Measurements from ENCODE around the gene TMCO2. TPM values are rescaled to one million over a fixed set of nuclear protein-coding genes. Genes with fewer than 3 reads are reported as not detected.

Gene TMCO2
- total RNA-seq, 2 experiments from 2014 or later, result not detected

DNA sequence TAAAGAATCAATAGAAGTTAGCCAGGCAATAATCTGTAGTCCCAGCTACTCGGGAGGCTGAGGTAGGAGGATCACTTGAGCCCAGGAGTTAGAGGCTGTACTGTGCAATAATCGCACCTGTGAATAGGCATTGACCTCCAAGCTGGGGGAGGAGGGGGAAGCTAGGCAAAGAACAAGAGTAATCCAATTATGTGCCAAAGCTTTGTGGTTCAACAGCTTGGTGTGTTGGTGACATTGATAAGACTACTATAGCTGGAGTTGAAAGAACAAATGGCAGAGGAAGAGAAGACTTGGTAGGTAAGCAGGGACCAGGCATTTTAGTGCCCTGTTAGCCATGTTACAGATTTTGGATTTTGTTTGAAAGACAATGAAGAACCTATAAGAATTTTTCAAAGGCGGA, 2.1 kb upstream of the TMCO2 start:
- DNase-seq (no peak), ATAC-seq (no peak)
- TF ChIP-seq, protein P1, sequence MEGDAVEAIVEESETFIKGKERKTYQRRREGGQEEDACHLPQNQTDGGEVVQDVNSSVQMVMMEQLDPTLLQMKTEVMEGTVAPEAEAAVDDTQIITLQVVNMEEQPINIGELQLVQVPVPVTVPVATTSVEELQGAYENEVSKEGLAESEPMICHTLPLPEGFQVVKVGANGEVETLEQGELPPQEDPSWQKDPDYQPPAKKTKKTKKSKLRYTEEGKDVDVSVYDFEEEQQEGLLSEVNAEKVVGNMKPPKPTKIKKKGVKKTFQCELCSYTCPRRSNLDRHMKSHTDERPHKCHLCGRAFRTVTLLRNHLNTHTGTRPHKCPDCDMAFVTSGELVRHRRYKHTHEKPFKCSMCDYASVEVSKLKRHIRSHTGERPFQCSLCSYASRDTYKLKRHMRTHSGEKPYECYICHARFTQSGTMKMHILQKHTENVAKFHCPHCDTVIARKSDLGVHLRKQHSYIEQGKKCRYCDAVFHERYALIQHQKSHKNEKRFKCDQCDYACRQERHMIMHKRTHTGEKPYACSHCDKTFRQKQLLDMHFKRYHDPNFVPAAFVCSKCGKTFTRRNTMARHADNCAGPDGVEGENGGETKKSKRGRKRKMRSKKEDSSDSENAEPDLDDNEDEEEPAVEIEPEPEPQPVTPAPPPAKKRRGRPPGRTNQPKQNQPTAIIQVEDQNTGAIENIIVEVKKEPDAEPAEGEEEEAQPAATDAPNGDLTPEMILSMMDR (IDR thresholded peaks at IDR 0.05), result no peak
- H3K27ac Mint-ChIP-seq, result no peak overlapping the region
- peaks cover 21% of the 10 kb centered on the region for H3K4me1 Mint-ChIP-seq (ENCODE audit: low read depth)
- H3K36me3 Mint-ChIP-seq (ENCODE audit: low read depth), result no peaks in the 10 kb centered on the region
- ChIA-PET CTCF (interaction anchor here (1.1 to 1.3 kb wide), 2 partner anchors 11 to 83 kb away, joined by 3 to 4 read pairs; no protein-coding TSS in a partner anchor), POLR2A (interaction anchor here (1.4 kb wide), 1 partner anchor 9 kb away, joined by 5 read pairs; no protein-coding TSS in a partner anchor)
- no peak overlapping the region for H3K4me3 Mint-ChIP-seq
- no peaks in the 10 kb centered on the region for H3K27me3 Mint-ChIP-seq
- H3K9me3 Mint-ChIP-seq, result no peaks in the 10 kb centered on the region
- intact Hi-C loops (cut with micrococcal nuclease), result no loop called here

DNA sequence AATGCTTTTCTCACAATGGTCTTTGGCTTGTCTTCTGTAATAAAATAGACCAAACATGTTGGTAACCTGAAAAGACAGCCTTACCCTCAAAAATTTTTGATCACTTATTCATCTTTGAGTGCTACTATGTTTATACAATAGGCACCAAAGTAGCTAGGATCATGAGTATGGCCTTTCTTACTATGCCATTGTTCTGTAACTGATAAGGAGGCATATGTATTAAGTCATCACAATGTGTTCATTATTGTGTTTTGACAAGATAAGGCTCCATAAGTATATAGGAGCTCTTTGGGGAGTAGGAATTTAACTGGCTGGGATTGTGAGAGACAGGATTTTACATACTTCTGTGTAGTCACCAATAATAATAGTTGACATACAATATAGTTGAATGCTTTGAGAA, 675 bp downstream of the TMCO2 start:
- Mint-ChIP-seq H3K27me3 (no peaks in the 10 kb centered on the region), H3K4me1 (ENCODE audit: low read depth) (peaks cover 7% of the 10 kb centered on the region), H3K4me3 (no peak overlapping the region), H3K27ac (no peak overlapping the region), H3K9me3 (no peaks in the 10 kb centered on the region), H3K36me3 (ENCODE audit: low read depth) (no peaks in the 10 kb centered on the region)
- ATAC-seq, result no peak
- TF ChIP-seq, protein P1 (IDR thresholded peaks at IDR 0.05), result no peak
- intact Hi-C loops (cut with micrococcal nuclease), result no loop called here
- POLR2A ChIA-PET, result interaction anchor here (1.2 kb wide), 1 partner anchor 48 kb away, joined by 4 read pairs; no protein-coding TSS in a partner anchor
- CTCF ChIA-PET, result interaction anchor here (0.7 to 1.5 kb wide), 4 partner anchors 11 to 95 kb away, joined by 3 read pairs; no protein-coding TSS in a partner anchor
- DNase-seq, result no peak

DNA sequence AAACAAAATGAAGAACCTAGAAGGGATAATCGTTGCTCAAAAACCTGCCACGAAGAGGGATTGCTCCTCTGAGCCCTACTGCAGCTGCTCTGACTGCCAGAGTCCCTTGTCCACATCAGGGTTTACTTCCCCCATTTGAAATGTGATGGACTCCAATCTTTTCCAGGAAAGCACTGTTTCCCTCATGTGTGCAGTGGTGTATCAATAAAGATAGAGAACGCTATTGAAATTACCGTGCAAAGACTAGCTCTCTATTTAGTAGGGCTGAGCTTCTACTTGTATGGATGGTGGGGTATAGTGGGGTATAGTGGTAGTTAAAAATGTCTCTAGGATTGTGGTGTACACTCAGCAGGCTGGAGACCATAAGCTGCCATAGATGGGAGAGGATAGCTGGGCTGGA, 3.7 kb downstream of the TMCO2 start:
- H3K27ac Mint-ChIP-seq, result peak overlapping the region; percentile 20
- ChIA-PET POLR2A (interaction anchor here (1.2 kb wide), 1 partner anchor 10 kb away, joined by 3 read pairs; no protein-coding TSS in a partner anchor), CTCF (interaction anchor here (1.1 kb wide), 1 partner anchor 87 kb away, joined by 5 read pairs; no protein-coding TSS in a partner anchor)
- DNase-seq (no peak), ATAC-seq (no peak)
- no peaks in the 10 kb centered on the region for H3K9me3 Mint-ChIP-seq
- intact Hi-C loops (cut with micrococcal nuclease), result loop anchor here (10.0 kb wide), 1 partner anchor 87 kb away; the partner anchor contains the start of gene RLF
- no peaks in the 10 kb centered on the region for H3K27me3 Mint-ChIP-seq
- H3K4me3 Mint-ChIP-seq, result no peak overlapping the region
- TF ChIP-seq, protein P1 (IDR thresholded peaks at IDR 0.05), result no peak
- H3K4me1 Mint-ChIP-seq (ENCODE audit: low read depth), result peaks cover 14% of the 10 kb centered on the region
- H3K36me3 Mint-ChIP-seq (ENCODE audit: low read depth), result peaks cover 2% of the 10 kb centered on the region

DNA sequence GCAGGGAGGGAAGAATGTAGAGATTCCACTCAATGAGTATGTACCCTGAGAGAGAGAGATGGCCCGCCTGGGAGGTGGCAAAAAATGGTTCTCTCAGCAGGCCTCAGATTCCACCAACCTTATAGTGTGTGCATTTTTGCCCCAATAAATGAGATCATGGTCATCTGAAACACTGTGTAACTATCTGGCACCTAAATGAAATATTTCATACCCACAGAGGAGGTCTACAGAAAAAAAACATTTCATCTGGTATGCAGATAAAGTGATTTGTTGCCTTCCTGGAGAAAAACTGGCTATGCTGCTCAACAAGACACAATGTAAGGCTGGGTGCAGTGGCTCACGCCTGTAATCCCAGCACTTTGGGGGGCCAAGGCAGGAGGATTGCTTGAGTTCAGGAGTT, 4.9 kb downstream of the TMCO2 start:
- POLR2A ChIA-PET, result no interaction called here
- H3K27ac Mint-ChIP-seq, result peak overlapping the region; percentile 30
- CTCF ChIA-PET, result no interaction called here
- ATAC-seq, result no peak
- no peak overlapping the region for H3K4me3 Mint-ChIP-seq
- intact Hi-C loops (cut with micrococcal nuclease), result loop anchor here (10.0 kb wide), 1 partner anchor 88 kb away; the partner anchor contains the start of gene RLF
- no peak for DNase-seq
- TF ChIP-seq, protein P1 (IDR thresholded peaks at IDR 0.05), result no peak
- H3K27me3 Mint-ChIP-seq, result no peaks in the 10 kb centered on the region
- no peaks in the 10 kb centered on the region for H3K9me3 Mint-ChIP-seq
- peaks cover 17% of the 10 kb centered on the region for H3K4me1 Mint-ChIP-seq (ENCODE audit: low read depth)
- peaks cover 2% of the 10 kb centered on the region for H3K36me3 Mint-ChIP-seq (ENCODE audit: low read depth)

DNA sequence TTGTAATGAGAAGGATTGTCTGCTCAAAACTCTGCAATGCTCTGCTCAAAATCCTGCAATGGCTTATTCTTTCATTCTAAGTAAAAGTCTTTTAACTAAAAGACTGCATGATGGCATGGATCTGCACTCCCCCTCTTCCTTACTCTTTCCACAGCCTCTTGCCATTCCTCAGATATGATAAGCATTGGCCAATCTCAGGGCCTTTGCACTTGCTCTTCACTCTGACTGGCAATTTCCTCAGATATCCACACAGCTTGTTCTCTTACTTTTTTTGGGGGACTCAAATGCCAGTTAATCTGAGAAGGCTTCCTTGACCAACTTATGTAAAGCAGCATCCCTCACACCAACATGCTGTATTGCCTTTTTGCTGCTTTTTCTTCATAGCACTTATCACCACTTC, 7.5 kb downstream of the TMCO2 start:
- POLR2A ChIA-PET, result interaction anchor here (1.1 to 1.5 kb wide), 2 partner anchors 10 to 12 kb away, joined by 5 to 6 read pairs; no protein-coding TSS in a partner anchor
- no peaks in the 10 kb centered on the region for H3K27me3 Mint-ChIP-seq
- peaks cover 27% of the 10 kb centered on the region for H3K4me1 Mint-ChIP-seq (ENCODE audit: low read depth)
- DNase-seq (no peak), ATAC-seq (no peak)
- H3K27ac Mint-ChIP-seq, result no peak overlapping the region
- H3K9me3 Mint-ChIP-seq, result no peaks in the 10 kb centered on the region
- no peak overlapping the region for H3K4me3 Mint-ChIP-seq
- CTCF ChIA-PET, result interaction anchor here (1.4 to 2.2 kb wide), 4 partner anchors 60 to 183 kb away, joined by 3 to 8 read pairs (median 7); no protein-coding TSS in a partner anchor
- TF ChIP-seq, protein P1 (IDR thresholded peaks at IDR 0.05), result no peak
- intact Hi-C loops (cut with micrococcal nuclease), result loop anchor here (10.0 kb wide), 1 partner anchor 90 kb away; the partner anchor contains the start of gene RLF
- peaks cover 11% of the 10 kb centered on the region for H3K36me3 Mint-ChIP-seq (ENCODE audit: low read depth)
